Astrocyte (in vitro differentiated cells and primary cell): ENCODE data around the gene TXNDC15.

Experiments
- EZH2 ChIP-seq: IDR thresholded peaks from 2 replicates; pipeline ENCODE4 v1.6.1; 2012; ENCODE audit warnings: mild to moderate bottlenecking, low read length, inconsistent platforms; ENCODE audit not compliant: insufficient read depth
- TF ChIP-seq, protein P1 (sequence below): IDR thresholded peaks from 2 replicates; pipeline ENCODE4 v1.5.1; 2011; ENCODE audit warnings: low read depth, mild to moderate bottlenecking, inconsistent platforms, low read length, moderate library complexity; ENCODE audit not compliant: insufficient read depth

GRCh38 chr5:134864707-134865106 lies 9.5 kb upstream of the TXNDC15 start:
- TF ChIP-seq, protein P1, sequence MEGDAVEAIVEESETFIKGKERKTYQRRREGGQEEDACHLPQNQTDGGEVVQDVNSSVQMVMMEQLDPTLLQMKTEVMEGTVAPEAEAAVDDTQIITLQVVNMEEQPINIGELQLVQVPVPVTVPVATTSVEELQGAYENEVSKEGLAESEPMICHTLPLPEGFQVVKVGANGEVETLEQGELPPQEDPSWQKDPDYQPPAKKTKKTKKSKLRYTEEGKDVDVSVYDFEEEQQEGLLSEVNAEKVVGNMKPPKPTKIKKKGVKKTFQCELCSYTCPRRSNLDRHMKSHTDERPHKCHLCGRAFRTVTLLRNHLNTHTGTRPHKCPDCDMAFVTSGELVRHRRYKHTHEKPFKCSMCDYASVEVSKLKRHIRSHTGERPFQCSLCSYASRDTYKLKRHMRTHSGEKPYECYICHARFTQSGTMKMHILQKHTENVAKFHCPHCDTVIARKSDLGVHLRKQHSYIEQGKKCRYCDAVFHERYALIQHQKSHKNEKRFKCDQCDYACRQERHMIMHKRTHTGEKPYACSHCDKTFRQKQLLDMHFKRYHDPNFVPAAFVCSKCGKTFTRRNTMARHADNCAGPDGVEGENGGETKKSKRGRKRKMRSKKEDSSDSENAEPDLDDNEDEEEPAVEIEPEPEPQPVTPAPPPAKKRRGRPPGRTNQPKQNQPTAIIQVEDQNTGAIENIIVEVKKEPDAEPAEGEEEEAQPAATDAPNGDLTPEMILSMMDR = no peak
- no peak for TF ChIP-seq EZH2
